Measurements from ENCODE around the gene VIL1. TPM values are rescaled to one million over a fixed set of nuclear protein-coding genes. Genes with fewer than 3 reads are reported as not detected.

VIL1 gene
- total and polyA plus RNA-seq, 2 donors: 0.08 TPM; not detected in 1

DNA sequence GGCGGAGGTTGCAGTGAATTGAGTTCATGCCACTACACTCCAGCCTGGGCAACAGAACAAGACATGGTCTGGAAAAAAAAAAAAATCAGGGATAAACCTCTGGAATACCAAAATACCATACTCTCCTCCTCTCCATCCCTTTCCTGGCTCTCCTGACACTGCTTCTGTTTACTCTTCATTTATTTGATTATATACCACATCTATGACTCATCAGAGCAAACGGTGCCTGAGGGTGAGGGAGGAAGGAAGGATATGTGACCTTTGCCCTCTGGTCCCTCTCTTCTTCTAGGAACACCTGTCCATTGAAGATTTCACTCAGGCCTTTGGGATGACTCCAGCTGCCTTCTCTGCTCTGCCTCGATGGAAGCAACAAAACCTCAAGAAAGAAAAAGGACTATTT lies 30.0 kb downstream of the VIL1 start:
- Histone ChIP-seq H3K27ac (ENCODE audit: low read depth) (no peak overlapping the region), H3K4me1 (ENCODE audit: insufficient read depth) (no peaks in the 10 kb centered on the region), H3K4me3 (ENCODE audit: low read depth, low read length) (no peak overlapping the region), H3K36me3 (ENCODE audit: insufficient read depth) (no peaks in the 10 kb centered on the region)
- 47% methylated on average over 3 of the region's 3 CpGs for WGBS
- DNase-seq (ENCODE audit: extremely low spot score): no peak

DNA sequence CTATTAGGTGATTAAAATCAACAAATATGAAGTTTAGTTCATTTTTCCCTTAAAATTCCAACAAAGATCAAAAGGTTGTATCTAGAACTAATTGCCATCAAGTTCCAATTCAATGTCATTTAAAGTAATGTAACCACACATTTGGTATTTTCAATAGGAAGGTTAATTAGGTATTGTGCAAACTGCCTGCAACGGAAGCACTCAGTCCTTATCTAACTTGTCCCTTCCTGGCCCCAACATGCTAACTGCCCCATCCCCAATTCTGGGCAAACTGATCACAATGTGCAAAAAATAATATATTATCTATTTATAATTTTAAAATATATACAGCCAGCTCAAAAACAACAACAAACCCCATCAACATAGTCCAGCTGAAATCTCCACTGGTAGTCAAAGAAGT lies 33.2 kb downstream of the VIL1 start:
- Histone ChIP-seq H3K4me3 (ENCODE audit: low read depth, low read length) (no peak overlapping the region), H3K4me1 (ENCODE audit: insufficient read depth) (no peaks in the 10 kb centered on the region), H3K27ac (ENCODE audit: low read depth) (peak overlapping the region; percentile 10), H3K36me3 (ENCODE audit: insufficient read depth) (no peaks in the 10 kb centered on the region)
- no peak for DNase-seq (ENCODE audit: extremely low spot score)
- 82% methylated on average over 1 of the region's 1 CpG for WGBS

DNA sequence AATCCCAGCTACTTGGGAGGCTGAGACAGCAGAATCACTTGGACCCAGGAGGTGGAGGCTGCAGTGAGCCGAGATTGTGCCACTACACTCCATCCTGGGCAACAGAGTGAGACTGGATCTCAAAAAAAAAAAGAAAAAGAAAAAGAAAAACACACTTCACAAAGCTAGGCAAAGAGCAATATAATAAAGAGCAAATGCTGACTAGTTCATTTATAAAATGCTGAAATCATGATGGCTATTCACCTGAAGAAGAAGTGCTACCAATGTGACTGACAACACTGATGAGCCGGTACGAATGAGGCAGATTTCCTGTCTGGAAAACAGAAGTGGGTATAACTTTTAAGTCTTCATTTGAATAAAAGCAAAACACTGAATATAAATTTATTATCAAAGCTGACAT lies 37.9 kb downstream of the VIL1 start:
- Histone ChIP-seq H3K27ac (ENCODE audit: low read depth) (no peak overlapping the region), H3K4me1 (ENCODE audit: insufficient read depth) (no peaks in the 10 kb centered on the region), H3K36me3 (ENCODE audit: insufficient read depth) (no peaks in the 10 kb centered on the region), H3K4me3 (ENCODE audit: low read depth, low read length) (no peak overlapping the region)
- WGBS: 96% methylated on average over 3 of the region's 3 CpGs
- DNase-seq (ENCODE audit: extremely low spot score): no peak

DNA sequence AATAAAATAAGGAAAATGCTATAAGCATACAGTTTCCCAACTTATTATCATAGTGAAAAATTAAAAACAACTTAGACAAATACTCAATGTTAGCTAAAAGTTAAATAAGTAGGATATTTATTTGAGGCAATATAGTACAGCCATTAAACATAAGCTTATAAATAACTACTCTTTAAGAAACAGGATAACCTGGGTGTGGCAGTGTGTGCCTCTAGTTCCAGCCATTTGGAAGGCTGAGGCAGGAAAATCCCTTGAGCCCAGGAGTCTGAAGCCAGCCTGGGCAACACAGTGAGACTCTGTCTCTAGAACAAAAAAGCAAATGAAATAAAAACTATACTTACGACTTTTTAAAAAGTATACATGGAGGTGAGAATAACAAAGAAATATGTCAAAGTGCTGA lies 39.7 kb downstream of the VIL1 start:
- Histone ChIP-seq H3K4me1 (ENCODE audit: insufficient read depth) (no peaks in the 10 kb centered on the region), H3K27ac (ENCODE audit: low read depth) (no peak overlapping the region), H3K4me3 (ENCODE audit: low read depth, low read length) (no peak overlapping the region), H3K36me3 (ENCODE audit: insufficient read depth) (no peaks in the 10 kb centered on the region)
- no peak for DNase-seq (ENCODE audit: extremely low spot score)
- WGBS: 92% methylated on average over 1 of the region's 1 CpG

DNA sequence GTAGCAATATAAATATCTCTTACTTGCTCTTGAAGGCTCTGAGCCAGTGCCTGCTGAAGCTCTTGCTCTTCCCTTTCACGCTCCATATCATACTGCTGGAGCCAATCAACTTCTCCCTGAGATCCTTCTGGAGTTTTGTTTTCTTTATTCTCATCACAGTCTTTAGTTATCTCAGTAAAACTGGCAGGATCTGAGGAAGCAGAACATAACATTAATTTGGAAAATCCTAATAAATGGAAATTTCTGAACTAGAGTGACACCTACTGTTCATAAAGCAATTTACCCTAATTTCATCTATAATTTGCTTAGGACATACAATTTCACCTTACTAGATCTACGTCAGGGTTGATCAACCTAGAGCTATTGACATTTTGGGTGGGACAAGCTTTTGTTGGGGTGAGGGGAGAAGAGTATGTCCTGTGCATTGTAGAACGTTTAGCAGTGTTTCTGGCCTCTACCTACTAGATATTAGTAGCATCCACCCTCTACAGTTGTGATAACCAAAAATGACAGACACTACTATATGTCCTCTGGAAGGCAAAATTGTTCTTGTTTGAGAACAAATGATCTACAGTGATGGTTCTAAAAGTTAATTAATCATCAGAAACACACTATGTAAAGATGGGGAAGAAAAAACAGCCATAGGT lies 47.2 kb downstream of the VIL1 start:
- H3K4me3 ChIP-seq (ENCODE audit: low read depth, low read length): no peak overlapping the region
- peak; percentile 18 for DNase-seq (ENCODE audit: extremely low spot score)
- WGBS: 13% methylated on average over 3 of the region's 3 CpGs
- no peaks in the 10 kb centered on the region for H3K4me1 ChIP-seq (ENCODE audit: insufficient read depth)
- H3K36me3 ChIP-seq (ENCODE audit: insufficient read depth): no peaks in the 10 kb centered on the region
- no peak overlapping the region for H3K27ac ChIP-seq (ENCODE audit: low read depth)

DNA sequence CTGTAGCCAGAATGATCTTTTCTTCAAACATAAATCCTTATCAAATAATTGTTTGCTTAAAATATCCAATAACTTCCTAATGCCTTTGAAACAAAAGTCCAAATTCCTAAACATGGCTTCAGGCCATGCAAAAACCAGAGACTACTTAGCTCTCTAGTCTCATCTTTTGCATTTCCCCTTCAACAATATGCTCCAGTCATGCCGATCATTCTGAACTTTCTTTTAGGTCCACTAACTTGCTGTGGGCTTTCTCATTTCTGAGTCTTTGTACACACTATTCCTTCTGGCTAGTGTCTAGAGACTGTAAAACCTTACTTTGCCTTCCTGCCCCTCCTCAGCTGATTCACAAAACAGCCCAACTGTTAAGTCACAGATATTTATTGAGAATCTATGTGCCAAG lies 51.5 kb downstream of the VIL1 start:
- H3K4me1 ChIP-seq (ENCODE audit: insufficient read depth): no peaks in the 10 kb centered on the region
- WGBS: 0% methylated on average over 1 of the region's 1 CpG
- H3K36me3 ChIP-seq (ENCODE audit: insufficient read depth): peaks cover 1% of the 10 kb centered on the region
- no peak for DNase-seq (ENCODE audit: extremely low spot score)
- no peak overlapping the region for H3K27ac ChIP-seq (ENCODE audit: low read depth)
- H3K4me3 ChIP-seq (ENCODE audit: low read depth, low read length): no peak overlapping the region

DNA sequence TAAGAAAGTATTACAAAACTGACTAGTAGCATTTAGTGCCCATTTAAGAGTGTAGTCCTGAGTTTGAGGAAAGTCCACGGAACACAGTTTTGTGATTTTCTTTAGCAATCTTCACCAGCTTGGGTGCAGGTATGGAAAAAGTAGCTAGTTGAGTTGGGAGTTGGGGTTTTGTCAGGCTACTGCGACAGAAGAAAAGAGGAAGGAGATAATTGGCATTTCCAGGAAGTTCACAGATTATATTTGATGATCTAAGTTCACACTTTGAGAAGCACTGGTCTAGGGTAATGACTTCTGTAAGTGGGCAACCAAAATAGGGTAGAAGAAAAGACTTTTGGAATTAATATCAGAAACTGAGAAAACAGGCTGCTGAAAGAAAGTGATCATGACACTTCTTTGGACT lies 52.1 kb downstream of the VIL1 start:
- no peak overlapping the region for H3K4me3 ChIP-seq (ENCODE audit: low read depth, low read length)
- no peak for DNase-seq (ENCODE audit: extremely low spot score)
- H3K4me1 ChIP-seq (ENCODE audit: insufficient read depth): no peaks in the 10 kb centered on the region
- 95% methylated on average over 2 of the region's 2 CpGs for WGBS
- H3K36me3 ChIP-seq (ENCODE audit: insufficient read depth): peaks cover 1% of the 10 kb centered on the region
- H3K27ac ChIP-seq (ENCODE audit: low read depth): no peak overlapping the region

DNA sequence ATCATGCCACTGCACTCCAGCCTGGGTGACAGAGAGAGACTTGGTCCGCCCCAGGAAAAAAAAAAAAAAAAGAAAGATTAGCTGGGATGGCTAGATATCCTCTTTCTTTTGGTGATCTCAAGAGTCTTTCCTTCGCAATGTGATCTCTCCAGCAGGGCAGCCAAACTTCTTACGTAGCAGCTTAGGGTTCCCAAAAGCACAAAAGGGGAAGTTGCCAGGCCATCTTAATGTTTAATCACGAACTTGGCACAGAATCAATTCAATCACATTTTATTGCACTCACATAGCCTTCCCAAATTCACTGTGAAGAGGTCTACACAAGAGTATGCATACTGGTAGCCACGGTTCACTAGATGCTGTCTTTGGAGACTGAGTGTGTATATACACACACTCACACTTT lies 53.1 kb downstream of the VIL1 start:
- Histone ChIP-seq H3K4me1 (ENCODE audit: insufficient read depth) (no peaks in the 10 kb centered on the region), H3K27ac (ENCODE audit: low read depth) (no peak overlapping the region), H3K4me3 (ENCODE audit: low read depth, low read length) (no peak overlapping the region), H3K36me3 (ENCODE audit: insufficient read depth) (peaks cover 1% of the 10 kb centered on the region)
- DNase-seq (ENCODE audit: extremely low spot score): no peak
- WGBS: 81% methylated on average over 5 of the region's 5 CpGs

DNA sequence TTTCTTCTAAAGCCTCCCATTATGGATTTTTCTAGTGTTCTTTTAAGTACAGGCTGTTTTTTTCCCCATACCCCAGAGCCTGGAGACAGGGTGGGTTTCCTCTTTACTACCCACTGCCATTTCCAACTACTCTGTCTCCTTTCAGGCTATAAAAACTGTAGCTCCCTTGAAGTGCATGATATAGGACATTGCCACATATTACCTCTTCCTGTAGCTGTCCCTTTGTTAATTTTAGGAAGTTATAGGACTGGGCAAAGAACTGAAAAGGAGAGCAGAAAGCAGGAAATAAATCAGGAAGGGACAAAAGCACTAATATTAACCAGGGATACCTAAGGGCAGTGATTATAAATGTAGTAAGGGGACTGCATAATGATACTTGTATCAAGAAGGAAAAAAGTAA lies 54.1 kb downstream of the VIL1 start:
- no peaks in the 10 kb centered on the region for H3K4me1 ChIP-seq (ENCODE audit: insufficient read depth)
- H3K27ac ChIP-seq (ENCODE audit: low read depth): no peak overlapping the region

DNA sequence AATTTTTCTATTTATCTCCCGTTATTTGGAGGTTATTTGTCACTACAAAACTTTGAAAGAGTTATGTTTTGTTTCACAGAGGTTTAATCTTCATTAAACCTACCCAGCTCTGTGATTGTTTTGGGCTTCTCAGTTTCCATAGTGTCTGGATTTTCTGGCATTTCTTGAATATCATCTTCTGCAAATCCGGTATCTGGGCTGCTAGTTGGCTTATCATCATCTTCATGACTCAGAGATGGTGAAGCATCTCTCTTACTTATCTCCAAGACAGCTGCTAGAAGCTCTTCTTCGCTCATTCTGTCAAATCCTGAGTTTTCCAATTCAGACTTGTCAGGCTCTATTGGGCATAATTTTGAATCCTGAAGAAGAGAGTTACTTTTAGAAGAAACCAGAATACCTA lies 55.6 kb downstream of the VIL1 start:
- DNase-seq (ENCODE audit: extremely low spot score): no peak
- Histone ChIP-seq H3K4me1 (ENCODE audit: insufficient read depth) (no peaks in the 10 kb centered on the region), H3K36me3 (ENCODE audit: insufficient read depth) (peaks cover 1% of the 10 kb centered on the region), H3K4me3 (ENCODE audit: low read depth, low read length) (no peak overlapping the region), H3K27ac (ENCODE audit: low read depth) (no peak overlapping the region)
- 52% methylated on average over 3 of the region's 3 CpGs for WGBS

More for the DNA sequence above, 54.1 kb downstream of the VIL1 start:
- Histone ChIP-seq H3K36me3 (ENCODE audit: insufficient read depth) (peaks cover 1% of the 10 kb centered on the region), H3K4me3 (ENCODE audit: low read depth, low read length) (no peak overlapping the region)
- no peak for DNase-seq (ENCODE audit: extremely low spot score)

DNA sequence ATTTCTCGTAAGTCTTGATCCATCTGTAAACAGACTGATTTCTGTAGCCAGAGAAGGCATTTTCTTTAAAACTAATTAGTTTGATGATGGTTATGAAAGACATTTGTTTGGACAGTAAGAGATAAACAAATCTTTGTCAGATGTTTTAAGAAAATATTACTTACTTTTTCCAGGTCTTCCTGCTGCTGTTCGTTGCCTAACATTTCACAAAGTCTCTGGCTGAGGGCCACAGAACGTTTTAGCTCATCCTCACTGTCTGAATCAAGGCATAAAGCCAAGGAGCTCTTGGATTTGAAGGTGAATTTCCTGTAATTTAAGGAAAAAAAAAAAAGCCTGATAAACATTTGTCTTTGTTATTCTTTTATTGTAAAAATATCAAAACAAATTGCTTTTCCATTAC lies 57.8 kb downstream of the VIL1 start:
- H3K4me3 ChIP-seq (ENCODE audit: low read depth, low read length): no peak overlapping the region
- WGBS: 30% methylated on average over 3 of the region's 3 CpGs
- H3K4me1 ChIP-seq (ENCODE audit: insufficient read depth): no peaks in the 10 kb centered on the region
- H3K27ac ChIP-seq (ENCODE audit: low read depth): no peak overlapping the region
- no peak for DNase-seq (ENCODE audit: extremely low spot score)
- H3K36me3 ChIP-seq (ENCODE audit: insufficient read depth): peaks cover 3% of the 10 kb centered on the region

DNA sequence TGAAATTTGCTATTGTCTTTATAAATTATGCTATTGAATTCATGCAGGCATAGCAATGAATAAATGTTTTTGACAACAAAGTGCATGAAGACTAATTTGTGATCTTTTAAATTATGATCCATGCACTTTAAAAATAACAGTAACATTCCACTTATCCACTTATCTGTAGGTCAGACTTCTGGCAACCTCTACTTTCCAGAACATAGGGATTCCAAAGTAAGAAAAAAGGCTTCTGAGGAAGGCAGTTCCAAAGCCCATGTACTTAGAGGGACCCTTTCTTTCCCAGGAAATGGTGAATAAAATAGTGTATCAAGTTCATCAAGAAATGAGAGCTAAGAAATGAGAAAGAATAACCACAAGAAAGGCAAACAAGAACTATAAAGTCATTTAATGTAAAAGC lies 58.3 kb downstream of the VIL1 start:
- no peak for DNase-seq (ENCODE audit: extremely low spot score)
- no peak overlapping the region for H3K4me3 ChIP-seq (ENCODE audit: low read depth, low read length)
- H3K27ac ChIP-seq (ENCODE audit: low read depth): peak overlapping the region; percentile 38
- peaks cover 4% of the 10 kb centered on the region for H3K36me3 ChIP-seq (ENCODE audit: insufficient read depth)
- H3K4me1 ChIP-seq (ENCODE audit: insufficient read depth): no peaks in the 10 kb centered on the region

DNA sequence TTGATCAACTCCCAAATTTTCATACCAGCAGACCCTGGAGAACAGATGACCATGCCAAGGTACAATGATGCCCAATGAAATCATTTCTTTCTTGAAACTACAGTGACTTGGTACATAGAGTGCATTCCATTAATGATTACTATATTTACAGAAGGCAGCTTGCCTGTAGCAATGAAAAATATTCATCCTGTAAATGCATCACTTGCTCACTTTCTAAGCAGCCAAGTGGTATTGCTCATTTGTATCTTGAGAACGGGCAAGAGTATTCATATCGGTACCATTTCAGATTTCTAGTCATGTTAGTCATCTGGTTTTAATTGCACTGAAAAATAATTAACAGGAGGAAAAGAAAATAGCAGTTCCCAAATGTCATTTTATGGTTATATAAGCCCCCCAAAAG lies 59.6 kb downstream of the VIL1 start:
- Histone ChIP-seq H3K4me1 (ENCODE audit: insufficient read depth) (no peaks in the 10 kb centered on the region), H3K27ac (ENCODE audit: low read depth) (no peak overlapping the region), H3K4me3 (ENCODE audit: low read depth, low read length) (no peak overlapping the region), H3K36me3 (ENCODE audit: insufficient read depth) (peaks cover 2% of the 10 kb centered on the region)
- 84% methylated on average over 2 of the region's 2 CpGs for WGBS
- DNase-seq (ENCODE audit: extremely low spot score): no peak

DNA sequence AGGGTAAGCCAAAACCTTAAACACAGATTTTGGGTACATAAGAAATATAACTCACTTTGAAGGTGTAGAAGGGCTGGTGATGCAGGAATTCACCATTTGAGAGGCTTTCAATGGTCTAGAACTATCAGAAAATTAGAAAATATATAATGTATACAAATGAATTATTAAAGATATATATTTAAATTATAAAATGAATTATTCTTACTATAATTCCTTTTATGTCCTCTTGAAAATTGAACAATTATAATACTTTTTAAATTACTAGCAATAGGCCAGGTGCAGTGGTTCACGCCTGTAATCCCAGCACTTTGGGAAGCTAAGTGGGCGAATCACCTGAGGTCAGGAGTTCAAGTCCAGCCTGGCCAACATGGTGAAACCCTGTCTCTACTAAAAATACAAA lies 60.7 kb downstream of the VIL1 start:
- over 99% methylated on average over 2 of the region's 2 CpGs for WGBS
- no peak overlapping the region for H3K4me3 ChIP-seq (ENCODE audit: low read depth, low read length)
- H3K4me1 ChIP-seq (ENCODE audit: insufficient read depth): no peaks in the 10 kb centered on the region
- H3K36me3 ChIP-seq (ENCODE audit: insufficient read depth): peaks cover 2% of the 10 kb centered on the region
- H3K27ac ChIP-seq (ENCODE audit: low read depth): no peak overlapping the region
- DNase-seq (ENCODE audit: extremely low spot score): no peak

DNA sequence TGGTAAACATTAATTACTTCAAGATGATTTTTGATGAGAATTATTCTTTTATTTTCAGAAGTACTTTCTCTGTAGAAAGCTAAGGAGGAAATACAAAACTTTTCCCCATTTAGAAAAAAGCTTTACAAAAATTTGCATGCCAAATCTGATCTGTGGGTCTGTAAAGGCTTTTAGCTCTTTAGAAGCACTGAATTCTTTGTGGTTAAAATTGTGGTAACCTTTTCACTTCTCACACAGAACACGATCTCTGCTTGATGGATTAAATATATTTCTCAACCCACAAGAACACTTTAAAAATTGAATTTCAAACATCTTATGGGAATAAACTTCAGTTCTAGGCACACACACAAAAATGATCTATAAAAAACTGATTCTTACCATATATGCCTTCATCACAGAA lies 63.7 kb downstream of the VIL1 start:
- WGBS: 63% methylated on average over 1 of the region's 1 CpG
- H3K4me1 ChIP-seq (ENCODE audit: insufficient read depth): no peaks in the 10 kb centered on the region
- no peak overlapping the region for H3K27ac ChIP-seq (ENCODE audit: low read depth)
- peaks cover 2% of the 10 kb centered on the region for H3K36me3 ChIP-seq (ENCODE audit: insufficient read depth)
- no peak for DNase-seq (ENCODE audit: extremely low spot score)
- H3K4me3 ChIP-seq (ENCODE audit: low read depth, low read length): no peak overlapping the region

Data from urinary bladder (tissue), 4 donors.